GM20000 (cell line): Measurements from ENCODE around the gene TET3.

Experiments used
- DNase-seq: peaks from one replicate; pipeline ENCODE4 v3.0.0; 2012; ENCODE audit warnings: low spot score
- TF ChIP-seq, protein P1 (sequence below): IDR thresholded peaks from 2 replicates; pipeline ENCODE4 v1.5.1; 2012; ENCODE audit warnings: mild to moderate bottlenecking, control low read depth; ENCODE audit errors: extremely low read depth, missing control alignments

Gene TET3

DNA sequence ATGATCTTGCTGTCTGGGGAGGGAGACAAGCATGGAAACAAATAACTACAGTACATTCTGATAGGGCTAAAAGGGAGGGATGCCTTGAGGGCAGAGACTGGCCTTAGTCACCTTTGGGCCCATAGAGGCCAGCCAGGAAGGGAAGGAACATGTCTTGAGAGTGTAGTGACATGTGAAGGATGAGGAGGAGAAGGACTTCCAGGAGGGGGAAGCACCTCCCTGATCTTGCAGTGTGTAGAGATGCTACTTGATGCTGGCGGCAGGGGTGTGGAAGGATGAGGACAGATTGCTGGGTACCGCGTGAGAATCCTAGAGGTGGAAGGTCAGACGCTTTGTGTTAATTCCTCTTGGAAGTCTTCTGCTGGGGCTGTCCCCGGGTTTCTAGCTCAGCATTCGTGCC is 13.1 kb downstream of the TET3 start:
- no peak for DNase-seq
- TF ChIP-seq, protein P1, sequence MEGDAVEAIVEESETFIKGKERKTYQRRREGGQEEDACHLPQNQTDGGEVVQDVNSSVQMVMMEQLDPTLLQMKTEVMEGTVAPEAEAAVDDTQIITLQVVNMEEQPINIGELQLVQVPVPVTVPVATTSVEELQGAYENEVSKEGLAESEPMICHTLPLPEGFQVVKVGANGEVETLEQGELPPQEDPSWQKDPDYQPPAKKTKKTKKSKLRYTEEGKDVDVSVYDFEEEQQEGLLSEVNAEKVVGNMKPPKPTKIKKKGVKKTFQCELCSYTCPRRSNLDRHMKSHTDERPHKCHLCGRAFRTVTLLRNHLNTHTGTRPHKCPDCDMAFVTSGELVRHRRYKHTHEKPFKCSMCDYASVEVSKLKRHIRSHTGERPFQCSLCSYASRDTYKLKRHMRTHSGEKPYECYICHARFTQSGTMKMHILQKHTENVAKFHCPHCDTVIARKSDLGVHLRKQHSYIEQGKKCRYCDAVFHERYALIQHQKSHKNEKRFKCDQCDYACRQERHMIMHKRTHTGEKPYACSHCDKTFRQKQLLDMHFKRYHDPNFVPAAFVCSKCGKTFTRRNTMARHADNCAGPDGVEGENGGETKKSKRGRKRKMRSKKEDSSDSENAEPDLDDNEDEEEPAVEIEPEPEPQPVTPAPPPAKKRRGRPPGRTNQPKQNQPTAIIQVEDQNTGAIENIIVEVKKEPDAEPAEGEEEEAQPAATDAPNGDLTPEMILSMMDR = no peak

DNA sequence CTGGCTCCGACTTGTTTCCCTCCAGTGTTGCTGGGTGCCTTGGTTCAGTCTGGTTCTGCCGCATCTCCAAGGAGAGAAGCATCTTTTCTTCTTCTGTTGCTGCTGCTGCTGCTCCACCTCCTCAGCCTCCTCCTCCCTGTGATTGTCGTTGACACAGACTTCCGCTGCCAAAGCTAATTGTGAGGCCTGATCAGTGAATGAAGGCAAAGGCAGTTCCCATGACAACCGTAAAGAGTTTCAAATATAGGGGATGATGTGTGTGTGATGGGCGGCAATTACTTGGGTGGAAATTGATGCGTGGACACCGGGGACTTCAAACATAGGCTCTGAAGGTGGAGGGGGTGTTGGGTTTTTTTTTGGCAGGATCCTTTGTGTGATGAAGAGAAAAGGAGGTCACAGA is 13.7 kb downstream of the TET3 start:
- TF ChIP-seq, protein P1 = no peak
- no peak for DNase-seq

DNA sequence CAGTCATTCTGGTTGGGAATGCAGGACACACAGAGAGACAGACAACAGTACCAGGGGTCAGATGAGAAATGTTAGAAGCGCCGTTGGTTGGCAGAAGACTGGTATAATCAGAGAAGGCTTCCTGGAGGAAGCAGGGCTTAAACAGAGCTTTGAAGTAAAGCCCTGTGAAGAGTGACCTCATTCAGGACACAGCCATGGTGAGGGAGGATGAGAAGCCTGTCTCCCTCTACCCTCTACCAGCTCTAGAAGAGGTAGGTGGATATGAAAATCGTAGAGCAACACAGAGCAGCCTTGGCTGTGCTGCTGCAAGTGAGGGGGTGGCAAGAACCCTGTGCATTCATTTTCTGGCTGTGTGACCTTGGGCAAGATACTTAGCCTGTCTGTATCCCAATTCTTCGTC is 14.2 kb downstream of the TET3 start:
- TF ChIP-seq, protein P1 = no peak
- no peak for DNase-seq

DNA sequence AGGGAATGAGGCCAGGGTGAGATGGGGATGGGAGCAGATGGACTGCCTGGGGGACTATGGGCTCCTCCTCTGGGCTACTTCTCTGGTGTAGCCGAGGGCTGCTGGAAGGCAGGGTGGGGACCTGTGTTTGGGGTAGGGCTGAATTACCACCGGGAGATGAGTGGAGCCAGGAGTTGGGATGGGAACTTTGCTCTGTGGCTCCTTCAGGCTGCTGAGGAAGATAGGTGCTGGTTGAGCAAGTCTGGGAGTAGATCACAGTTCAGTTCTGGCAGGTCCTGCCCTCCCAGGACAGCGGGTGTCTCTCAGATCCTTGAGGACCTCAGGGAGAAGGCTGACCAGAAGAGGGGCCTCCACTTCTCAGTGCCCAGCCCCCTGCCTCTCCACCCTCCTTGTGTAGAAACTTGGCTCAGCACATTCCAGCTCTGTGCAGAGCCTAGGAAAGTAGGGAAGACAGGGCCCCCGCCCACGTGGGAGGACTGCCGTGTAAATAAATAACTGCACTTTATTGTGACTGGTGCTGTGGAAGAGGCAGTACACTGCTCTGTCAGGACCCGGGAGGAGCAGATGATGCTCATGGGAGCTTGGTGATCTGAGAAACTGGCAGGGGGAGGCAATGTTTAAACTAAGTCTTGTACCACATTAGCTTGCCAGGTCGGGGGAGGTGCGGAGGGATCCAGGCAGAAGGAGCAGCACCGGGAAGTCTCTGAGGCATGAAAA is 15.3 kb downstream of the TET3 start:
- DNase-seq = no peak
- TF ChIP-seq, protein P1 = no peak

DNA sequence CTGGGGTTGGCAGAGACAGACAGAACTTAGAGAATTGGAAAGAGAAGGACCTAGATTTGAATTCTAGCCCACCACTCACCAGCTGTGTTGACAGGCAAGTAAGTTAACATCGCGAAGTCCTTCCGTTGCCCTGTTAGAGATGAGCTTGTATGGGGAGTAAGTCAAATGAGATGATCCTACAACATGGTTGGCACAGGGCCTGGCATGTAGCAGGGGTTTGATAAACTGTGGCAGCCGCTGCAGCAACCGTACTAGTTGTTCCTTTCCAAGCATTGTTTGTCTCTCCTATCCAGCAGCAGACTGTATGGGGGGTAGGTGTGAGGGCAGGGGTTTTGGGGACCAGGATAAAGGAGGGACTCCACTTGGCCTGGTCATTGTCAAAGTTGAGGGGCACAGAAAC is 16.0 kb downstream of the TET3 start:
- TF ChIP-seq, protein P1 = no peak
- no peak for DNase-seq

DNA sequence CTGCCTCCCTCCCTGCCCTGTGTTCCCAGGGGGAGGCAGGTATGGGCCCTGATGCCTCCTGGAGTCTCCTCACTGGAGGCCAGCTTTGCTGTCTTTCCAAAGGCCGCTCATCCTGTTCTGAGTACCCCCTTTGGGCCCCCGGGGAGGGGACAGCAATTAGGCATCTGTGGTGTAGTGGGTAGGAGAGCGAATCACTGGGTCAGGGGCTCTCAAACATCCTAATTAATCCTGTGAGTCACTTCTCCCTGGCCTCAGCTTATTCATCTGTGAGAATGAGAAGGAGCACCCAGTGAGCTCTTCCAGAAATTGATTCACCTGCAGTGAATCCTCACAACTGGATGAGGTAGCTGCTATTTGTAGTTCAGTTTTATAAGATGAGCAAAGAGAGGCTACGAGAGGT is 16.4 kb downstream of the TET3 start:
- no peak for DNase-seq
- TF ChIP-seq, protein P1 = no peak

DNA sequence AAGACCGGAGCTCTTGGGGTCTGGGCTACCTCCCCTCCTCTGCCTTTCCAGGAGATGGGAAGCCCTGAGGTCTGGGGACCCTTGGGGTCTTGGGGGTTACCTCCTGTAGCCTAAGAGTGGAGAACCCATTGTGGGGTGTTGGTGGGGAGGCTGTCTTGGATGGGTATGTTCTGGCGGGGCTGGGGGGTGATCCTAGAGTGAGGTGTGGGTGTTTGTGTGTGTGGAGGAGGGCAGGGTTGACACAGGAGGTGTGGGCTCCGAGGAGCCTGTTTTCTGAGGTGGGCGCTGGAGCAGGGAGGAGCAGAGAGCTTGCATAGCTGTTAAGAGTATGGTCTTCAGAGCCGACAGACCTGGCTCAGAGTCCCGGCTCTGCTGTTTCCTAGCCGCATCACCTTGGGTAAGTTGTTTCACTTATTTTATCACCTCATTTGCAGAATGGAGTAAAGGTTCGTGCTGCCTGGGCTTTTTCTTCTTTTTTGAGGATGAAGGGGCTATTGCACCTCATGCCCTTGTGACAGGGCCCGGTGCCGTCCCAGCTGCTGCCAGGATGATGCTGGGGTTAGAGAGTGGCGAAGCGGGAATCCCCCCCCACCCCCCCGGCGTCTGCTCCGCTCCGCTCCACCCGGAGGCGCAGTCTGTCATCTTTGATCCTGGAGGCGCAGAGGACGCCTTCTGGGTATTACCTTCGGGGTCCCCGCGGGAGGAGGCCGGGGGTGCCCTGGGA is 17.2 kb downstream of the TET3 start:
- peak; percentile 43 for DNase-seq
- TF ChIP-seq, protein P1 = no peak
